K562 (cell line): ENCODE measurements around the gene KLHL35. TPM values are rescaled to one million over a fixed set of nuclear protein-coding genes. Genes with fewer than 3 reads are reported as not detected.

Experiments used
- CBFB ChIP-seq: sonication (generic); formaldehyde crosslinking; IDR thresholded peaks from 2 replicates; pipeline ENCODE4 v1.4.0; 2020; ENCODE audit warnings: mild to moderate bottlenecking, missing genetic modification reagents
- CEBPG ChIP-seq, 3 experiments: fragments of 200-800 bp in 1 of 3; sonication (Bioruptor generic) in 1 of 3; sonication (generic) in 1 of 3; formaldehyde crosslinking in 1 of 3; IDR thresholded peaks in 2 of 3; conservative IDR thresholded peaks in 1 of 3; 2 replicates each; pipeline versions ENCODE4 v1.6.1 to v1.8.0; 2016 to 2022; ENCODE audit warnings: missing compliant biosample characterization in 2 of 3, missing genetic modification characterization in 2 of 3, mild to moderate bottlenecking in 1 of 3, missing genetic modification reagents in 1 of 3
- CREBBP ChIP-seq: IDR thresholded peaks from one replicate; pipeline ENCODE4 v1.6.1; 2012; ENCODE audit warnings: low read depth, mild to moderate bottlenecking, control low read depth, inconsistent platforms, low read length
- DNMT1 ChIP-seq: fragments of 450-650 bp; IDR thresholded peaks from 2 replicates; pipeline ENCODE4 v1.6.1; 2016; ENCODE audit warnings: antibody characterized with exemption, mild to moderate bottlenecking
- ELK3 ChIP-seq: fragments of 450-650 bp; formaldehyde crosslinking; IDR thresholded peaks from 2 replicates; pipeline ENCODE4 v1.4.0; 2020; ENCODE audit warnings: mild to moderate bottlenecking
- ETV5 ChIP-seq: sonication (generic); formaldehyde crosslinking; IDR thresholded peaks from 2 replicates; pipeline ENCODE4 v1.4.0; 2020; ENCODE audit warnings: low read depth, mild to moderate bottlenecking, missing genetic modification reagents
- FUS ChIP-seq: fragments of 200-400 bp; formaldehyde crosslinking; optimal IDR thresholded peaks from 2 replicates; pipeline ENCODE3; 2017; ENCODE audit warnings: low read depth, low read length
- HEY1 ChIP-seq: fragments of 250-450 bp; sonication (Bioruptor Pico); IDR thresholded peaks from 2 replicates; pipeline ENCODE4 v1.5.0; 2020; ENCODE audit warnings: mild to moderate bottlenecking, moderate library complexity, borderline replicate concordance
- HNRNPH1 ChIP-seq: fragments of 200-400 bp; formaldehyde crosslinking; optimal IDR thresholded peaks from 2 replicates; pipeline ENCODE3; 2017; ENCODE audit warnings: low read depth, mild to moderate bottlenecking, low read length, moderate library complexity
- MCM2 ChIP-seq: fragments of 450-650 bp; IDR thresholded peaks from 2 replicates; pipeline ENCODE4 v1.6.1; 2017; ENCODE audit warnings: low read depth, mild to moderate bottlenecking
- MXI1 ChIP-seq: IDR thresholded peaks from 2 replicates; pipeline ENCODE4 v1.6.1; 2011; ENCODE audit warnings: low read depth, mild to moderate bottlenecking, improper control_type of control experiment, low read length
- PATZ1 ChIP-seq: fragments of 250-450 bp; sonication (Bioruptor Pico); IDR thresholded peaks from 2 replicates; pipeline ENCODE4 v1.5.0; 2020; ENCODE audit warnings: mild to moderate bottlenecking, borderline replicate concordance
- PCBP1 ChIP-seq: fragments of 200-400 bp; formaldehyde crosslinking; IDR thresholded peaks from 2 replicates; pipeline ENCODE4 v1.6.1; 2018; ENCODE audit warnings: mild to moderate bottlenecking, low read depth, low read length; ENCODE audit not compliant: poor library complexity, severe bottlenecking
- PRDM10 ChIP-seq: fragments of 450-650 bp; IDR thresholded peaks from 2 replicates; pipeline ENCODE4 v1.6.1; 2018; ENCODE audit not compliant: partially characterized antibody
- RBM15 ChIP-seq: fragments of 200-400 bp; formaldehyde crosslinking; IDR thresholded peaks from 2 replicates; pipeline ENCODE4 v1.6.1; 2018; ENCODE audit warnings: mild to moderate bottlenecking, low read length, moderate library complexity; ENCODE audit not compliant: insufficient read depth
- STAG1 ChIP-seq: sonication (generic); formaldehyde crosslinking; IDR thresholded peaks from 2 replicates; pipeline ENCODE4 v1.5.0; 2020; ENCODE audit warnings: missing genetic modification reagents, borderline replicate concordance
- ZNF143 ChIP-seq: sonication (generic); formaldehyde crosslinking; IDR thresholded peaks from 2 replicates; pipeline ENCODE4 v1.9.0; 2022; ENCODE audit warnings: mild to moderate bottlenecking, missing genetic modification reagents
- ZNF436 ChIP-seq: fragments of 250-450, 450-650 bp; sonication (Bioruptor Pico); formaldehyde crosslinking; IDR thresholded peaks from 2 replicates; pipeline ENCODE4 v1.7.0; 2020; ENCODE audit warnings: mild to moderate bottlenecking
- polyA plus RNA-seq, 8 experiments: library from polyadenylated mRNA; depleted of rRNA in 4 of 8; stranded (reverse) in 5 of 8; unstranded in 3 of 8; fragments of >200 nt; fragmentation: Nextera tagmentation in 2 of 8; fragmentation: Illumina TruSeq in 1 of 8; extraction: Ambion mirVana in 2 of 8; extraction: Trizol in 1 of 8; gene quantifications; 2 replicates each; pipeline versions ENCODE4 v1.2.1 to v1.2.3, GENCODE V29; 2011 to 2014; ENCODE audit warnings: inconsistent platforms in 1 of 8, missing spikeins in 1 of 8
- total RNA-seq, 7 experiments: library from RNA; depleted of rRNA in 6 of 7; stranded (reverse); fragments of >200 nt in 6 of 7; fragmentation: Illumina TruSeq in 2 of 7; extraction: Trizol in 2 of 7; gene quantifications; 2 replicates each; pipeline versions ENCODE4 v1.2.1 to v1.2.3, GENCODE V29; 2011 to 2021; ENCODE audit warnings: low replicate concordance in 1 of 7

Gene KLHL35
- total and polyA plus RNA-seq, 9 of the 15 experiments (the other 6 are each of a cell fraction or from before 2014, with no cell fraction given), result not detected

- no peak for TF ChIP-seq PATZ1
- no peak for TF ChIP-seq FUS
- TF ChIP-seq ETV5 (CRISPR knock-in tag), result no peak; the same call in 1 of the 2 replicates
- TF ChIP-seq CREBBP, result no peak
- no peak for TF ChIP-seq STAG1 (CRISPR knock-in tag)
- TF ChIP-seq CEBPG (CRISPR knock-in tag; IDR thresholded peaks at IDR 0.05), result peak; percentile 89
- peak; percentile 75 to 95 for TF ChIP-seq CEBPG (tag; conservative IDR thresholded peaks at IDR 0.05 in 1 of 2, IDR thresholded peaks at IDR 0.05 in 1 of 2)
- no peak for TF ChIP-seq CBFB (CRISPR knock-in tag)
- TF ChIP-seq ZNF143 (CRISPR knock-in tag), result no peak
- TF ChIP-seq DNMT1, result no peak
- TF ChIP-seq MXI1, result no peak
- no peak for TF ChIP-seq PCBP1
- no peak for TF ChIP-seq ZNF436 (CRISPR knock-in tag)
- TF ChIP-seq RBM15, result no peak
- no peak for TF ChIP-seq MCM2
- no peak for TF ChIP-seq ELK3 (CRISPR knock-in tag)
- no peak for TF ChIP-seq HEY1 (CRISPR knock-in tag)
- no peak for TF ChIP-seq PRDM10
- no peak for TF ChIP-seq HNRNPH1
Observed at GRCh38 chr11:75480185-75481175, 47.5 kb upstream of the KLHL35 start (continued).
